AG04449 (cell line): ENCODE results near the gene CEACAM16.
A peak's percentile ranks its signal among the peaks of the same experiment; 100 is the strongest.

ENCODE experiments used
- CTCF ChIA-PET: fragments of 350-600 bp; formaldehyde crosslinking; extraction: SDS; loops from one replicate; lab custom pipeline; 2021; ENCODE audit warnings: antibody characterized with exemption; lab: Yijun Ruan, JAX
- POLR2A ChIA-PET: fragments of 400-600, 350-600 bp; formaldehyde crosslinking; extraction: SDS; loops from one replicate; lab custom pipeline; 2020; ENCODE audit warnings: antibody characterized with exemption, inconsistent platforms; lab: Yijun Ruan, JAX
- DNase-seq: peaks from one replicate; pipeline ENCODE4 v3.0.0-alpha.2; 2010; ENCODE audit warnings: low read depth, low spot score
- H3K4me3 ChIP-seq: 2 replicates; pipeline ENCODE4 v1.5.1; 2011; ENCODE audit warnings: low read depth, mild to moderate bottlenecking, control low read depth, low read length
- CTCF ChIP-seq: IDR thresholded peaks from one replicate; pipeline ENCODE4 v1.5.1; 2011; ENCODE audit warnings: mild to moderate bottlenecking, moderate library complexity, low read length, control low read depth, inconsistent platforms; ENCODE audit not compliant: insufficient read depth; ENCODE audit errors: missing control alignments

CEACAM16 gene

GRCh38 chr19:44741841-44742329 is 42.9 kb downstream of the CEACAM16 start:
- CTCF ChIA-PET = interaction anchor here (1.1 to 8.6 kb wide), 5 partner anchors 11 to 52 kb away, joined by 3 to 87 read pairs (median 3); no protein-coding TSS in a partner anchor
- no peak for TF ChIP-seq CTCF
- H3K4me3 ChIP-seq = no peak overlapping the region
- DNase-seq = peak; percentile 98
- POLR2A ChIA-PET = interaction anchor here (0.6 to 2.3 kb wide), 7 partner anchors 9 to 154 kb away, joined by 3 to 14 read pairs (median 4); no protein-coding TSS in a partner anchor

GRCh38 chr19:44742330-44743061 is 43.5 kb downstream of the CEACAM16 start:
- no peak for TF ChIP-seq CTCF
- POLR2A ChIA-PET = interaction anchor here (0.6 to 2.3 kb wide), 7 partner anchors 9 to 154 kb away, joined by 3 to 14 read pairs (median 4); no protein-coding TSS in a partner anchor
- DNase-seq = no peak

GRCh38 chr19:44744871-44745332 is 46.0 kb downstream of the CEACAM16 start:
- no peak for TF ChIP-seq CTCF
- no peak for DNase-seq
- no peak overlapping the region for H3K4me3 ChIP-seq
- CTCF ChIA-PET = interaction anchor here (0.7 to 8.6 kb wide), 8 partner anchors 12 to 174 kb away, joined by 3 to 87 read pairs (median 3); no protein-coding TSS in a partner anchor
- POLR2A ChIA-PET = interaction anchor here (0.6 to 1.3 kb wide), 2 partner anchors 12 to 21 kb away, joined by 3 read pairs; no protein-coding TSS in a partner anchor

More at GRCh38 chr19:44742330-44743061, 43.5 kb downstream of the CEACAM16 start:
- CTCF ChIA-PET = interaction anchor here (0.6 to 8.6 kb wide), 7 partner anchors 11 to 166 kb away, joined by 3 to 87 read pairs (median 3); no protein-coding TSS in a partner anchor
- H3K4me3 ChIP-seq = no peak overlapping the region

GRCh38 chr19:44745341-44745831 is 46.4 kb downstream of the CEACAM16 start:
- POLR2A ChIA-PET = interaction anchor here (0.8 to 1.3 kb wide), 2 partner anchors 9 to 12 kb away, joined by 3 read pairs; no protein-coding TSS in a partner anchor
- DNase-seq = no peak
- no peak overlapping the region for H3K4me3 ChIP-seq
- CTCF ChIA-PET = interaction anchor here (0.7 to 8.6 kb wide), 7 partner anchors 12 to 174 kb away, joined by 3 to 87 read pairs (median 3); no protein-coding TSS in a partner anchor
- TF ChIP-seq CTCF = no peak

- TF ChIP-seq CTCF = no peak
- ChIA-PET CTCF (interaction anchor here (0.8 to 8.6 kb wide), 7 partner anchors 13 to 175 kb away, joined by 3 to 87 read pairs (median 3); no protein-coding TSS in a partner anchor), POLR2A (interaction anchor here (0.8 to 1.3 kb wide), 2 partner anchors 8 to 11 kb away, joined by 3 read pairs; no protein-coding TSS in a partner anchor)
- DNase-seq = no peak
- no peak overlapping the region for H3K4me3 ChIP-seq
Measured at GRCh38 chr19:44745887-44746600, 47.1 kb downstream of the CEACAM16 start.
